GM19452 (cell line): ENCODE measurements around the gene RBM15.

Experiments
- ATAC-seq: cut with Tn5 transposase; IDR thresholded peaks from one replicate; pipeline ENCODE4 v1.9.1; 2021; ENCODE audit not compliant: unreplicated experiment

The RBM15 gene

GRCh38 chr1:110321045-110321444 is 18.1 kb upstream of the RBM15 start:
- ATAC-seq, result no peak

- no peak for ATAC-seq
Observed at GRCh38 chr1:110321846-110322245, 17.3 kb upstream of the RBM15 start.

GRCh38 chr1:110324667-110325066 is 14.5 kb upstream of the RBM15 start:
- ATAC-seq, result no peak

- no peak for ATAC-seq
Observed at GRCh38 chr1:110326826-110327225, 12.4 kb upstream of the RBM15 start.

GRCh38 chr1:110328274-110328673 is 10.9 kb upstream of the RBM15 start:
- ATAC-seq, result no peak

GRCh38 chr1:110328700-110329099 is 10.5 kb upstream of the RBM15 start:
- no peak for ATAC-seq

- no peak for ATAC-seq
Observed at GRCh38 chr1:110335265-110335664, 3.9 kb upstream of the RBM15 start.

GRCh38 chr1:110336300-110337039 is 2.7 kb upstream of the RBM15 start:
- no peak for ATAC-seq

GRCh38 chr1:110337704-110338308 is 1.4 kb upstream of the RBM15 start:
- ATAC-seq, result no peak

- ATAC-seq, result peak; percentile 66
Observed at GRCh38 chr1:110338309-110338885, 780 bp upstream of the RBM15 start.

GRCh38 chr1:110339407-110340206 is 430 bp downstream of the RBM15 start:
- peak; percentile 1 for ATAC-seq

GRCh38 chr1:110340207-110340468 is 961 bp downstream of the RBM15 start:
- ATAC-seq, result no peak

GRCh38 chr1:110341146-110341871 is 2.1 kb downstream of the RBM15 start:
- ATAC-seq, result no peak

- ATAC-seq, result no peak
Observed at GRCh38 chr1:110341872-110342331, 2.7 kb downstream of the RBM15 start.

- ATAC-seq, result no peak
Observed at GRCh38 chr1:110343249-110343648, 4.1 kb downstream of the RBM15 start.

- ATAC-seq, result no peak
Observed at GRCh38 chr1:110344152-110344551, 5.0 kb downstream of the RBM15 start.

GRCh38 chr1:110345480-110345879 is 6.3 kb downstream of the RBM15 start:
- no peak for ATAC-seq

- no peak for ATAC-seq
Observed at GRCh38 chr1:110346690-110347089, 7.5 kb downstream of the RBM15 start.

GRCh38 chr1:110347182-110347893 is 8.2 kb downstream of the RBM15 start:
- ATAC-seq, result no peak

GRCh38 chr1:110348050-110348449 is 8.9 kb downstream of the RBM15 start:
- ATAC-seq, result no peak
